T-helper 1 cell treated with Interleukin-12 subunit alpha and Interleukin-12 subunit beta and Interleukin-4 antibody, amounts not matched to agents 30 μg/mL and 1 μg/mL, for 36 hours (primary cell): ENCODE measurements around the gene DNAJC9.

Experiments used
- H3K27ac Mint-ChIP-seq: one replicate; pipeline ENCODE4 v1.8.0; 2021; ENCODE audit warnings: mild to moderate bottlenecking, mixed read lengths
- H3K27me3 Mint-ChIP-seq: one replicate; pipeline ENCODE4 v1.8.0; 2021; ENCODE audit warnings: low read depth, mixed read lengths
- H3K36me3 Mint-ChIP-seq: one replicate; pipeline ENCODE4 v1.8.0; 2021; ENCODE audit warnings: low read depth, mixed read lengths
- H3K4me1 Mint-ChIP-seq: one replicate; pipeline ENCODE4 v1.8.0; 2021; ENCODE audit warnings: low read depth, mixed read lengths
- H3K4me3 Mint-ChIP-seq: one replicate; pipeline ENCODE4 v1.8.0; 2021; ENCODE audit warnings: mild to moderate bottlenecking, moderate library complexity, mixed read lengths
- H3K9me3 Mint-ChIP-seq: one replicate; pipeline ENCODE4 v1.8.0; 2021; ENCODE audit warnings: mixed read lengths

DNAJC9 gene

DNA sequence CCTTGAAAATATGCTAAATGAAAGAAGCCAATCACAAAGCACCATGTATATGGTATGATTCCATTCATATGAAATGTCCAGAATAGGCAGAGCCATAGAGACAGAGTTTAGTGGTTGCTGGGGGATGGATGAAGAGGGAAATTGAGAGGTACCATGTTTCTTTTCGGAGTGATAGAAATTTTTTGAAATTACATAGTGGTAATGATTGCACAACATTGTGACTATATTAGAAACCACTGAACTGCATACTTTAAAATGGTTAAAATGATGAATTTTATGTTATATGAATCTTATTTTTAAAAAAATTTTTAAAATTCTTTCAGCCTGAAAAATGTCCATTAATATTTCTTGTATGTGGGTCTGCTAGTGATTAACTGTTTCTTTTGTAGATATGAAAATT is 26.1 kb downstream of the DNAJC9 start:
- H3K36me3 Mint-ChIP-seq = peaks cover 14% of the 10 kb centered on the region
- H3K27ac Mint-ChIP-seq = no peak overlapping the region
- no peaks in the 10 kb centered on the region for H3K9me3 Mint-ChIP-seq
- H3K4me1 Mint-ChIP-seq = peaks cover 5% of the 10 kb centered on the region
- H3K4me3 Mint-ChIP-seq = no peak overlapping the region
- no peaks in the 10 kb centered on the region for H3K27me3 Mint-ChIP-seq

GRCh38 chr10:73219384-73219783 is 27.7 kb downstream of the DNAJC9 start:
- H3K9me3 Mint-ChIP-seq = no peaks in the 10 kb centered on the region
- no peaks in the 10 kb centered on the region for H3K27me3 Mint-ChIP-seq
- no peak overlapping the region for H3K4me3 Mint-ChIP-seq
- peaks cover 17% of the 10 kb centered on the region for H3K36me3 Mint-ChIP-seq
- peaks cover 5% of the 10 kb centered on the region for H3K4me1 Mint-ChIP-seq
- H3K27ac Mint-ChIP-seq = no peak overlapping the region

GRCh38 chr10:73218431-73219191 is 28.4 kb downstream of the DNAJC9 start:
- no peaks in the 10 kb centered on the region for H3K9me3 Mint-ChIP-seq
- no peak overlapping the region for H3K4me3 Mint-ChIP-seq
- H3K27me3 Mint-ChIP-seq = no peaks in the 10 kb centered on the region
- H3K36me3 Mint-ChIP-seq = peaks cover 17% of the 10 kb centered on the region
- H3K4me1 Mint-ChIP-seq = peaks cover 5% of the 10 kb centered on the region
- H3K27ac Mint-ChIP-seq = no peak overlapping the region

DNA sequence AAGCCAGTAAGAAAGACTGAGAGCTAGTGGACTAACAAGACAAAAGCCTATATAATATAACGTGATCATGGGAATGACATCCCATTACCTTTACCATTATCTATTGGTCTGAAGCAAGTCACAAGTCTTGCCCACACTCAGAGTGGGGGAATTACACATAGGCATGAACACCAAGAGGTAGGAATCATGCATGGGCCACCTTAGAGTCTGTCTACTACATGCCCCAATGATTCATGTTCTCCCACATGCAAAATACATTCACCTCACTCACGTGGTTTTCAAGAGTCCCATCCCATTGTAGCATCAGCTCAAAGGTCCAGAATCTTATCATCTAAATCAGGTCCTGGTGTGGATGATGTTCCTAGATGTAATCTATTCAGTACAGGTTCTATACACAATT is 29.4 kb downstream of the DNAJC9 start:
- Mint-ChIP-seq H3K27me3 (no peaks in the 10 kb centered on the region), H3K4me1 (peaks cover 5% of the 10 kb centered on the region), H3K9me3 (no peaks in the 10 kb centered on the region), H3K4me3 (no peak overlapping the region), H3K36me3 (peaks cover 17% of the 10 kb centered on the region), H3K27ac (no peak overlapping the region)

DNA sequence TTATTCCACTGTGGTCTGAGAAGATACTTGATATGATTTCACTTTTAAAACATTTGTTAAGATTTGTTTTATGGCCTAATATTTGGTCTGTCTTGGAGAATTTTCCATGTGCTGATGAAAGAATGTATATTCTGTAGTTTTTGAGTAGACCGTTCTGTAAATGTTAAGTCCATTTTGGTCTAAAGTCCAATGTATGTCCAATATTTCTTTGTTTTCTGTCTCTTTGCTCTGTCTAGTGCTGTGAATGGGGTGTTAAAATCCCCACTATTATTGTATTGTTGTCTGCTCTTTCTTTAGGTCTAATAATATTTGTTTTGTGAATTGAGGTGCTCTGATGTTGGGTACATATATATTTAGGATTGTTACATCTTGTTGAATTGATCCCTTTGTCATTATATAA is 31.3 kb downstream of the DNAJC9 start:
- peaks cover 17% of the 10 kb centered on the region for H3K36me3 Mint-ChIP-seq
- H3K27me3 Mint-ChIP-seq = no peaks in the 10 kb centered on the region
- no peaks in the 10 kb centered on the region for H3K9me3 Mint-ChIP-seq
- H3K4me3 Mint-ChIP-seq = no peak overlapping the region
- H3K27ac Mint-ChIP-seq = no peak overlapping the region
- peaks cover 3% of the 10 kb centered on the region for H3K4me1 Mint-ChIP-seq

DNA sequence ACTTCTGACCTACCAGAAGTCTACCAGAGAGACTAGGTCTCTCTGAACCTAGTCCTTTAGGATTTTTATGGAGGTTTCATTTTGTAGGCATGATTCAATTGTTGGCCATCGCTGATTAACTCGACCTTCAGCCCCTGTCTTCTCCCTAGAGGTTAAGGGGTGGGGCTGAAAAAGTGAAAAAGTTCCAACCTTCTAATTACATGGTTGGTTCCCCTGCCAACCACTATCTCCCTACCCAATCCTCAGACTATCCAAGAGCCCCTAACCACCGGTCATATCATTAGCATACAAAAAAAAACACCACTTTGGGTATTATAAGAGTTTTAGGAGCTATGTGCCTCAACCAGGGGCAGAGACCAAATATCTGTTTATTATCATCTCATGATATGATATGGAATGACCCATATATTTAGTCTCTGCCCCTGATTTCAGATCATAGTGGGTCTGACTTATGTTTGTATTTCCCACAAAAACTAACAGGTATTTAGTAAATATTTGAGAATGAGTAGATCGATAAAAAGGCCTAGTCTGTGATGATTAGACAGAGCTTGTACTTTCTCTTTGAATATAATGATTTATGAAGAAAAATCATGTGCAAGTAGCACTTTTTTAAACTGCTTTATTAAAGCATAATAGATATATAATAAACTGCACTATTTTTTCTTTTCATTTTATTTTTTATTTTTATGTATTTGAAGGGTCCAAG is 35.8 kb downstream of the DNAJC9 start:
- H3K27ac Mint-ChIP-seq = no peak overlapping the region
- H3K4me3 Mint-ChIP-seq = no peak overlapping the region
- H3K36me3 Mint-ChIP-seq = peaks cover 11% of the 10 kb centered on the region
- no peaks in the 10 kb centered on the region for H3K9me3 Mint-ChIP-seq
- H3K4me1 Mint-ChIP-seq = no peaks in the 10 kb centered on the region
- no peaks in the 10 kb centered on the region for H3K27me3 Mint-ChIP-seq

GRCh38 chr10:73210395-73211105 is 36.5 kb downstream of the DNAJC9 start:
- peaks cover 11% of the 10 kb centered on the region for H3K36me3 Mint-ChIP-seq
- no peaks in the 10 kb centered on the region for H3K4me1 Mint-ChIP-seq

DNA sequence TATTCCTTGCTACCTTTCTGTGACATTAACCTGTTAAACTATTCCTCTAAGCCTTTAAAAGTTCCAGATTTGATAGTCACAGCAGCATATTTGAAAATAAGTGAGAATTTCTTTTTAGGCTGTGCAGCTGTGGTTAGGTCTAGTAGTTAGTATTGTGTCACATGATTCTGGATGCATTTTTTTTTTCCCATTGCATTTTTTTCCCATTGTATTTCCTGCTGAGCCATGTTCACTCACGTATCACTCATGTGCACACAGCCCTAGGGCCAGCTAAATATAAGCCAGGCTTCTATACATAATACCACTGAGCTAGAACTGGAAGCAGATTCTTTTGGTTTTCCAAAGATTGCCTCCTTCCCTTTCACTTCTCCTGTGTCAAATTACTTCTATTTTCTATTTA is 37.4 kb downstream of the DNAJC9 start:
- H3K9me3 Mint-ChIP-seq = no peaks in the 10 kb centered on the region
- no peaks in the 10 kb centered on the region for H3K27me3 Mint-ChIP-seq
- H3K4me3 Mint-ChIP-seq = no peak overlapping the region
- no peak overlapping the region for H3K27ac Mint-ChIP-seq
- no peaks in the 10 kb centered on the region for H3K4me1 Mint-ChIP-seq
- peaks cover 11% of the 10 kb centered on the region for H3K36me3 Mint-ChIP-seq

More at GRCh38 chr10:73210395-73211105, 36.5 kb downstream of the DNAJC9 start:
- no peaks in the 10 kb centered on the region for H3K9me3 Mint-ChIP-seq
- H3K4me3 Mint-ChIP-seq = no peak overlapping the region
- H3K27ac Mint-ChIP-seq = no peak overlapping the region
- H3K27me3 Mint-ChIP-seq = no peaks in the 10 kb centered on the region

- peaks cover 12% of the 10 kb centered on the region for H3K36me3 Mint-ChIP-seq
- H3K4me3 Mint-ChIP-seq = no peak overlapping the region
- H3K9me3 Mint-ChIP-seq = no peaks in the 10 kb centered on the region
- no peaks in the 10 kb centered on the region for H3K4me1 Mint-ChIP-seq
- H3K27ac Mint-ChIP-seq = no peak overlapping the region
- no peaks in the 10 kb centered on the region for H3K27me3 Mint-ChIP-seq
Measured at GRCh38 chr10:73207883-73208282, 39.2 kb downstream of the DNAJC9 start.

- no peak overlapping the region for H3K4me3 Mint-ChIP-seq
- H3K27me3 Mint-ChIP-seq = no peaks in the 10 kb centered on the region
- peaks cover 16% of the 10 kb centered on the region for H3K36me3 Mint-ChIP-seq
- no peaks in the 10 kb centered on the region for H3K9me3 Mint-ChIP-seq
- H3K4me1 Mint-ChIP-seq = no peaks in the 10 kb centered on the region
- H3K27ac Mint-ChIP-seq = no peak overlapping the region
Measured at GRCh38 chr10:73206385-73206784, 40.7 kb downstream of the DNAJC9 start.

- no peaks in the 10 kb centered on the region for H3K27me3 Mint-ChIP-seq
- H3K27ac Mint-ChIP-seq = no peak overlapping the region
- no peak overlapping the region for H3K4me3 Mint-ChIP-seq
- peaks cover 16% of the 10 kb centered on the region for H3K36me3 Mint-ChIP-seq
- H3K9me3 Mint-ChIP-seq = no peaks in the 10 kb centered on the region
- no peaks in the 10 kb centered on the region for H3K4me1 Mint-ChIP-seq
Measured at GRCh38 chr10:73205890-73206289, 41.2 kb downstream of the DNAJC9 start.

DNA sequence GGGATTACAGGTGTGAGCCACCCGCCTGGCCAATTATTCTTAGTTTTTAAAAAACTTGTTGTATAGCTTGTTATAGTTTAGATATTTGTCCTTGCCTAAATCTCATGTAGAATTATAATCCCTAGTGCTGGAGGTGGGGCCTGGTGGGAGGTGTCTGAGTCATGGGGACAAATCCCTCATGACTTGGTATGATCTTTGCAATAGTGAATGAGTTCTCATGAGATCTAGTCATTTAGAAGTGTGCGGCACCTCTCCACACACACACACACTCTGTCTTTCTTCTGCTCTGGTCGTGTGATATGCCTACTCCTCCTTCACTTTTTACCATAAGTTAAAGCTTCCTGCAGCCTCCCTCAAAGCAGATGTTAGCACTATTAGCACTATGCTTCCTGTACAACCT is 42.0 kb downstream of the DNAJC9 start:
- H3K9me3 Mint-ChIP-seq = no peaks in the 10 kb centered on the region
- no peak overlapping the region for H3K4me3 Mint-ChIP-seq
- H3K4me1 Mint-ChIP-seq = no peaks in the 10 kb centered on the region
- no peak overlapping the region for H3K27ac Mint-ChIP-seq
- no peaks in the 10 kb centered on the region for H3K27me3 Mint-ChIP-seq
- peaks cover 16% of the 10 kb centered on the region for H3K36me3 Mint-ChIP-seq
